ENCODE data around the gene RTP2.

- TF ChIP-seq CTCF (IDR thresholded peaks at IDR 0.05; ENCODE audit: insufficient read depth, low read depth, low read length) = no peak
- no peak for TF ChIP-seq EZH2 (IDR thresholded peaks at IDR 0.05; ENCODE audit: insufficient read depth, low read length)
These were observed 39.4 kb downstream of the RTP2 start for GRCh38 chr3:187662848-187663409.
